Pulmonary artery endothelial cell (primary cell): ENCODE measurements around the gene VSTM4. TPM values are rescaled to one million over a fixed set of nuclear protein-coding genes. Genes with fewer than 3 reads are reported as not detected.

Experiments
- DNase-seq: peaks from one replicate; pipeline ENCODE4 v3.0.0-alpha.2; 2011; ENCODE audit warnings: low read depth, low spot score
- total RNA-seq: library from RNA; depleted of rRNA; stranded (reverse); fragments of >200 nt; gene quantifications from 2 replicates; pipeline ENCODE4 v1.2.3, GENCODE V29; 2014

VSTM4 gene
- 0.26 and 0.32 TPM in 2 replicates for total RNA-seq

- DNase-seq, result no peak
These were observed at the start of gene VSTM4 for GRCh38 chr10:49115015-49115795. Gene VSTM4 (minus strand): TSS chr10:49115522. CDS start chr10:49115485, 37 bp downstream.

- no peak for DNase-seq
These were observed 49.4 kb upstream of the VSTM4 start for GRCh38 chr10:49164559-49165188.

GRCh38 chr10:49163741-49164140 lies 48.4 kb upstream of the VSTM4 start:
- DNase-seq, result no peak

- no peak for DNase-seq
These were observed 47.5 kb upstream of the VSTM4 start for GRCh38 chr10:49162761-49163310.

GRCh38 chr10:49162063-49162462 lies 46.7 kb upstream of the VSTM4 start:
- no peak for DNase-seq

- DNase-seq, result no peak
These were observed 46.2 kb upstream of the VSTM4 start for GRCh38 chr10:49161411-49161997.

- DNase-seq, result no peak
These were observed 45.5 kb upstream of the VSTM4 start for GRCh38 chr10:49160814-49161213.

- no peak for DNase-seq
These were observed 44.8 kb upstream of the VSTM4 start for GRCh38 chr10:49160110-49160509.

- no peak for DNase-seq
These were observed 43.6 kb upstream of the VSTM4 start for GRCh38 chr10:49158915-49159314.

GRCh38 chr10:49158404-49158803 lies 43.1 kb upstream of the VSTM4 start:
- no peak for DNase-seq

GRCh38 chr10:49157229-49157628 lies 41.9 kb upstream of the VSTM4 start:
- no peak for DNase-seq

GRCh38 chr10:49154641-49155040 lies 39.3 kb upstream of the VSTM4 start:
- no peak for DNase-seq

GRCh38 chr10:49153971-49154370 lies 38.6 kb upstream of the VSTM4 start:
- DNase-seq, result no peak

- DNase-seq, result no peak
These were observed 37.8 kb upstream of the VSTM4 start for GRCh38 chr10:49153115-49153514.

- DNase-seq, result no peak
These were observed 37.3 kb upstream of the VSTM4 start for GRCh38 chr10:49152663-49153062.

GRCh38 chr10:49152037-49152436 lies 36.7 kb upstream of the VSTM4 start:
- DNase-seq, result no peak

GRCh38 chr10:49151481-49151880 lies 36.2 kb upstream of the VSTM4 start:
- DNase-seq, result no peak

- DNase-seq, result no peak
These were observed 35.7 kb upstream of the VSTM4 start for GRCh38 chr10:49151025-49151445.

GRCh38 chr10:49150426-49150825 lies 35.1 kb upstream of the VSTM4 start:
- DNase-seq, result no peak

GRCh38 chr10:49149881-49150280 lies 34.6 kb upstream of the VSTM4 start:
- no peak for DNase-seq

GRCh38 chr10:49144058-49144720 lies 28.9 kb upstream of the VSTM4 start:
- no peak for DNase-seq

- DNase-seq, result no peak
These were observed 27.9 kb upstream of the VSTM4 start for GRCh38 chr10:49143249-49143648.
